RKO (cell line): ENCODE results near the gene GDA.
"Not testable (repeated sequence)": the region's sequence is repeated elsewhere in the genome, so short reads cannot be mapped to it uniquely, and the experiment has no call there.

Source experiments
- DNase-seq: peaks from one replicate; pipeline ENCODE4 v3.0.0-alpha.2; 2016; ENCODE audit warnings: low spot score

Gene GDA

GRCh38 chr9:72280913-72281500 lies 131.8 kb downstream of the GDA start:
- DNase-seq: peak; percentile 72

GRCh38 chr9:72289401-72289800 lies 140.2 kb downstream of the GDA start:
- no peak for DNase-seq

GRCh38 chr9:72290311-72290710 lies 141.1 kb downstream of the GDA start:
- no peak for DNase-seq

- DNase-seq: not testable (repeated sequence)
These were observed 142.3 kb downstream of the GDA start for GRCh38 chr9:72291576-72291975.

- peak; percentile 43 for DNase-seq
These were observed 143.0 kb downstream of the GDA start for GRCh38 chr9:72292256-72292682.

GRCh38 chr9:72292874-72293607 lies 143.8 kb downstream of the GDA start:
- DNase-seq: no peak

GRCh38 chr9:72294936-72295335 lies 145.7 kb downstream of the GDA start:
- DNase-seq: no peak

GRCh38 chr9:72297516-72297915 lies 148.3 kb downstream of the GDA start:
- DNase-seq: no peak

- DNase-seq: no peak
These were observed 149.9 kb downstream of the GDA start for GRCh38 chr9:72299017-72299603.

GRCh38 chr9:72300873-72301272 lies 151.6 kb downstream of the GDA start:
- no peak for DNase-seq
